GM21825 (cell line): ENCODE measurements around the gene CLUH.

Experiments used
- ATAC-seq: cut with Tn5 transposase; IDR thresholded peaks from one replicate; pipeline ENCODE4 v1.9.1; 2021; ENCODE audit warnings: mild to moderate bottlenecking, moderate library complexity; ENCODE audit not compliant: unreplicated experiment

CLUH gene, protein sequence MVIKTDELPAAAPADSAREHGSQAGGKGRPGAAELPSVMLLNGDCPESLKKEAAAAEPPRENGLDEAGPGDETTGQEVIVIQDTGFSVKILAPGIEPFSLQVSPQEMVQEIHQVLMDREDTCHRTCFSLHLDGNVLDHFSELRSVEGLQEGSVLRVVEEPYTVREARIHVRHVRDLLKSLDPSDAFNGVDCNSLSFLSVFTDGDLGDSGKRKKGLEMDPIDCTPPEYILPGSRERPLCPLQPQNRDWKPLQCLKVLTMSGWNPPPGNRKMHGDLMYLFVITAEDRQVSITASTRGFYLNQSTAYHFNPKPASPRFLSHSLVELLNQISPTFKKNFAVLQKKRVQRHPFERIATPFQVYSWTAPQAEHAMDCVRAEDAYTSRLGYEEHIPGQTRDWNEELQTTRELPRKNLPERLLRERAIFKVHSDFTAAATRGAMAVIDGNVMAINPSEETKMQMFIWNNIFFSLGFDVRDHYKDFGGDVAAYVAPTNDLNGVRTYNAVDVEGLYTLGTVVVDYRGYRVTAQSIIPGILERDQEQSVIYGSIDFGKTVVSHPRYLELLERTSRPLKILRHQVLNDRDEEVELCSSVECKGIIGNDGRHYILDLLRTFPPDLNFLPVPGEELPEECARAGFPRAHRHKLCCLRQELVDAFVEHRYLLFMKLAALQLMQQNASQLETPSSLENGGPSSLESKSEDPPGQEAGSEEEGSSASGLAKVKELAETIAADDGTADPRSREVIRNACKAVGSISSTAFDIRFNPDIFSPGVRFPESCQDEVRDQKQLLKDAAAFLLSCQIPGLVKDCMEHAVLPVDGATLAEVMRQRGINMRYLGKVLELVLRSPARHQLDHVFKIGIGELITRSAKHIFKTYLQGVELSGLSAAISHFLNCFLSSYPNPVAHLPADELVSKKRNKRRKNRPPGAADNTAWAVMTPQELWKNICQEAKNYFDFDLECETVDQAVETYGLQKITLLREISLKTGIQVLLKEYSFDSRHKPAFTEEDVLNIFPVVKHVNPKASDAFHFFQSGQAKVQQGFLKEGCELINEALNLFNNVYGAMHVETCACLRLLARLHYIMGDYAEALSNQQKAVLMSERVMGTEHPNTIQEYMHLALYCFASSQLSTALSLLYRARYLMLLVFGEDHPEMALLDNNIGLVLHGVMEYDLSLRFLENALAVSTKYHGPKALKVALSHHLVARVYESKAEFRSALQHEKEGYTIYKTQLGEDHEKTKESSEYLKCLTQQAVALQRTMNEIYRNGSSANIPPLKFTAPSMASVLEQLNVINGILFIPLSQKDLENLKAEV (N-terminal part only)

GRCh38 chr17:2711608-2712299, at the start of gene CLUH:
TSS of gene CLUH (minus strand) at chr17:2711764. CDS start at chr17:2711661, 103 bp downstream.
- peak; percentile 56 for ATAC-seq

GRCh38 chr17:2758870-2759269, 47.3 kb upstream of the CLUH start:
- ATAC-seq, result no peak

GRCh38 chr17:2755891-2756724, 44.5 kb upstream of the CLUH start:
- ATAC-seq, result no peak

GRCh38 chr17:2751491-2751890, 39.9 kb upstream of the CLUH start:
- no peak for ATAC-seq

- ATAC-seq, result no peak
Measured at GRCh38 chr17:2750721-2751120, 39.2 kb upstream of the CLUH start.

DNA sequence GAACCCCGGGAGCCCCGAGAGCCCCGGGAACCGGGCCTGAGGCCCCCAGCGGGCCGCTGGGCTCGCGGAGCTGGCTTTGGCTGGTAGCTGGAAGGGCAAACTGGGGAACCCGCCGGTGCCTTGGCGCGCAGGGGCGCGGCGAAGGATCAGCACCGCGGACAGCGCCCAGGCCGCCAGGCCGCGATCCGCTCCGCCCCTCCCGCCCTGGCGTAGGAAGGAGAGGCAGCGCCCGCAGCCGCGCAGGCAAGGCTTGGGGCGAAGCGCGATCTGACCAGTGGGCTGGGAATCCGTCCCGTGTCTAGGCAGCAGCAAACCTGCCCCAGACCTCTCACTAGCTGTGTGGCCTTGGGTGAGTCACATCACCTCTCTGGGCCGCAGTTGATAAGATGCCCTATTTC, 38.2 kb upstream of the CLUH start:
- no peak for ATAC-seq

DNA sequence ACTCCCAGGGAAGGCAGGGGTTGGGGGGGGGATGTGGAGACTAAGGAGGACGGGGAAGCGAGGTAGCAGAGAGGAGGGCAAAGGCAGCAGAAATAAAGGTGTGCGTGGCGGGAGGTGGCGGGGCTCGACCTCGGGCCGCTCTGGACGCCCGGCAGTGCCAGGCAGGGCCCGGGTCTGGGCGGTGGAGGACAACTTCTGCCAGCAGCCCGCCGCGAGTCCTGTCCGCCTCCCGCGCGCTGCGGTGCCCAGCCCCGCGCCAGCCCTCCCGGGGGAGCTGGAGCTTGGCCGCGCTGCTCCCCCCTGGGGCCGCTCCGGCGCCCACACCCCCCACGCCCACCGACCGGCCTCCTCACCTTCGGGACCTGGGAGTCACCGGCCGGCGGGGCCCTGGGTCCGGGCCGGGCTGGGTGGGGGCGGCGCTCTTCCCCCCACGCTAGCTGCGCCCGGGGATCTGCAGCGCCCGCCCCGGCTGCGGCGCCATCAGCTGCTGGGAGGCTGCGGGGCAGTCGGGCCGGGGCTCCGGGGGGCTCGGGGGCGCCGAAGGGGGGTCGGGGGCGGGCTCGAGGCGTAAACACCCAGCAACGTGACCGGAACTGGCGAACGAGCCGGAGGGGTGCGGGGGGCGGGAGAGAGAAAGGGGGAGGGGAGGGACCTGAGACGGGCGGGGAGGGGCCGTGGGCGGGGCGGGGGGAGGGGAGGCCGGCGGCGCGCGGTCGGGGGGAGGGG, 37.7 kb upstream of the CLUH start, which contains the start of gene CCDC92B:
CCDC92B (minus strand) TSS at position 595 of the 726 bp plus-strand sequence. CDS start 14,507 bp downstream, outside the sequence.
- no peak for ATAC-seq

GRCh38 chr17:2745317-2746037, 33.9 kb upstream of the CLUH start:
- ATAC-seq, result no peak

DNA sequence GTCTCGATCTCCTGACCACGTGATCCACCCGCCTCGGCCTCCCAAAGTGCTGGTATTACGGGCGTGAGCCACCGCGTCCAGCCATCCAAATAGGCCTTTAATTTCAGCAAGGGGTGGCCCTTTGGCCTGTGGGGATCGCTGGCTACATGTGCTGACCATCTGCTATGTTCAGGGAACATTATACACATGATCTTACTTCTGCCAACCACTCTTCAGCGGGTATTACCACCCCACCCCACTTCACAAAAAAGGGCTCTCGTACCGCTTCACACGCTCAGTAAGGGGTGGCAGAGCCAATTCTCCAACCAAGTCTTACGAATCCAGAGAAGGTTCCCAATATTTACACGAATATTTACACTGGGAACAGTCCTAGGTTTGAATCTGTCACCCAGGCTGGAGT, 26.1 kb upstream of the CLUH start:
- ATAC-seq, result no peak

- no peak for ATAC-seq
Measured at GRCh38 chr17:2736956-2737355, 25.4 kb upstream of the CLUH start.

- no peak for ATAC-seq
Measured at GRCh38 chr17:2735896-2736295, 24.3 kb upstream of the CLUH start.

DNA sequence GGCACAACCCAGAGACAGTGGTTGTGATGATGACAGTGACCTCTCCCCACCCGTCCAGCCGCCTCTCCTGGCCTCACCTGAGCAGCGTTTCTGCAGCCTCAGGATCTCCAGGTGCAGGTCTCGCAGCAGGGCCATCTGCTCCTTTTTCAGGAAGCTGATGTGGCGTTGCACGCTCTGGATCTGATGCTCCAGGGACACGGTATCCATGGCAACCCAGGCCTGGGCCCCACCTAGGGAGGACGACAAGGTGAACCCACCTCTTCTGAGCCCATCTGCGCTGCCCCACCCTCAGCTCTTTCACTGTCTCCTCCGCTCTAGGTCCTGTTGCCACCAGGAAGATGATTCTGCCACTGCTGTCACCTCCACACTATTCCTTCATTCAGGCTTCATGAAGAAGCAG, 23.4 kb upstream of the CLUH start:
- no peak for ATAC-seq

GRCh38 chr17:2731807-2732206, 20.2 kb upstream of the CLUH start:
- no peak for ATAC-seq

- ATAC-seq, result no peak
Measured at GRCh38 chr17:2730764-2731353, 19.3 kb upstream of the CLUH start.

- no peak for ATAC-seq
Measured at GRCh38 chr17:2724784-2725164, 13.2 kb upstream of the CLUH start.

DNA sequence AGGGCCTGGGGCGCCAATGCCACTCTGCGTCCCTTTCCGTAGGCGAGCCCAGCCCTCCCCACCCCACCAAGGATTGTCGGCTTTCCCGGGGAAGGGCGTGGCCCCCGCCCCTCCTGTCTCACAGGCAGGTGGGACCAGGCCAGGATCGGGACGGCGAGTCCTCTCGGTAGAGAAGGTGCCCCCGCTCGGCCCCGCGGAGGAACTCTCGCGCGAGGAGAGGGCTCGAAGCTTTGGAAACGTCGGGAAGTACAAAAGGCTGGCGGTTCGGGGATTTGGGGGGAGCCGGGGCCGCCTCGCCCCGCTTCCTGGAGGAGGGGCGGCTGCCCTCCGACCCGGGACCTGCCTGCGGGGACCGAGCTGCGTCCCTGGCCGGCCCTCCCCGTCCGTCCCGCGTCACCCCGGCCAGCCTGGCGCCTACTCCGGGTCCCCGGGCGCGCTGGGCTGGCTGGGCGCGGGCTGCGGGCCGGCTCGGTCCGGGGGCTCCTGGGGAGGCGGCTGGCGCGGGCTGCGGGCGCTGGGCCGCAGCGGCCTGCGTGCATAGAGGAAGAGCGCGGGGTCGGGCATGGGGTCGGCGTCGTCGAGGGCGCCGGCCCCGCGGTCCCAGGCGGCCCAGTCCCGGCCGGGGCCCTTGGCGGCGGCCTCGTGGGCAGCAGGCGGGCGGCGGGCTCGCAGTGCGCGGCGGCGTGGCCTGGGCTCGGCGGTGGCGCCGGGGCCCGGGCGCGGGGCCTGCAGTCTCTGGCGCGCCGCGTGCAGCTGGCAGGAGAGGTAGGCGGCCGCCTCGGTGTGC, 12.6 kb upstream of the CLUH start:
- no peak for ATAC-seq

- ATAC-seq, result no peak
Measured at GRCh38 chr17:2723505-2723996, 12.0 kb upstream of the CLUH start.
